ENCODE results near the gene TSPAN14. TPM values are rescaled to one million over a fixed set of nuclear protein-coding genes. Genes with fewer than 3 reads are reported as not detected.

Gene TSPAN14
- total RNA-seq, 1 donor from 2014 or later, result 126 TPM

- H3K4me3 Mint-ChIP-seq (ENCODE audit: low read depth), result no peak overlapping the region
- H3K4me1 Mint-ChIP-seq (ENCODE audit: low read depth), result no peaks in the 10 kb centered on the region
- H3K27me3 Mint-ChIP-seq, result no peaks in the 10 kb centered on the region
- peaks cover 16% of the 10 kb centered on the region for H3K36me3 Mint-ChIP-seq (ENCODE audit: insufficient read depth)
- no peak for TF ChIP-seq CTCF (IDR thresholded peaks at IDR 0.05; ENCODE audit: unreplicated experiment)
- no peak overlapping the region for H3K27ac Mint-ChIP-seq
- H3K9me3 Mint-ChIP-seq (ENCODE audit: low read depth), result no peaks in the 10 kb centered on the region
- DNase-seq (ENCODE audit: low spot score, unreplicated experiment), result no peak
Observed at GRCh38 chr10:80520661-80521470, 66.8 kb downstream of the TSPAN14 start.

GRCh38 chr10:80522756-80523363 is 68.8 kb downstream of the TSPAN14 start:
- no peak for DNase-seq (ENCODE audit: low spot score, unreplicated experiment)
- Mint-ChIP-seq H3K9me3 (ENCODE audit: low read depth) (no peaks in the 10 kb centered on the region), H3K4me1 (ENCODE audit: low read depth) (no peaks in the 10 kb centered on the region), H3K36me3 (ENCODE audit: insufficient read depth) (peaks cover 9% of the 10 kb centered on the region), H3K27ac (no peak overlapping the region), H3K27me3 (no peaks in the 10 kb centered on the region), H3K4me3 (ENCODE audit: low read depth) (no peak overlapping the region)
- TF ChIP-seq CTCF (IDR thresholded peaks at IDR 0.05; ENCODE audit: unreplicated experiment), result no peak

GRCh38 chr10:80523773-80524172 is 69.7 kb downstream of the TSPAN14 start:
- Mint-ChIP-seq H3K36me3 (ENCODE audit: insufficient read depth) (peaks cover 8% of the 10 kb centered on the region), H3K9me3 (ENCODE audit: low read depth) (no peaks in the 10 kb centered on the region), H3K4me3 (ENCODE audit: low read depth) (no peak overlapping the region), H3K27me3 (no peaks in the 10 kb centered on the region), H3K27ac (no peak overlapping the region), H3K4me1 (ENCODE audit: low read depth) (no peaks in the 10 kb centered on the region)
- no peak for TF ChIP-seq CTCF (IDR thresholded peaks at IDR 0.05; ENCODE audit: unreplicated experiment)
- no peak for DNase-seq (ENCODE audit: low spot score, unreplicated experiment)

GRCh38 chr10:80524190-80524909 is 70.2 kb downstream of the TSPAN14 start:
- Mint-ChIP-seq H3K9me3 (ENCODE audit: low read depth) (no peaks in the 10 kb centered on the region), H3K27me3 (no peaks in the 10 kb centered on the region), H3K4me1 (ENCODE audit: low read depth) (no peaks in the 10 kb centered on the region), H3K4me3 (ENCODE audit: low read depth) (no peak overlapping the region), H3K27ac (peak overlapping the region; percentile 21), H3K36me3 (ENCODE audit: insufficient read depth) (peaks cover 6% of the 10 kb centered on the region)
- TF ChIP-seq CTCF (IDR thresholded peaks at IDR 0.05; ENCODE audit: unreplicated experiment), result no peak
- DNase-seq (ENCODE audit: low spot score, unreplicated experiment), result no peak

- H3K9me3 Mint-ChIP-seq (ENCODE audit: low read depth), result no peaks in the 10 kb centered on the region
- no peaks in the 10 kb centered on the region for H3K36me3 Mint-ChIP-seq (ENCODE audit: insufficient read depth)
- no peak overlapping the region for H3K27ac Mint-ChIP-seq
- no peaks in the 10 kb centered on the region for H3K27me3 Mint-ChIP-seq
- no peak overlapping the region for H3K4me3 Mint-ChIP-seq (ENCODE audit: low read depth)
- H3K4me1 Mint-ChIP-seq (ENCODE audit: low read depth), result no peaks in the 10 kb centered on the region
- no peak for TF ChIP-seq CTCF (IDR thresholded peaks at IDR 0.05; ENCODE audit: unreplicated experiment)
- no peak for DNase-seq (ENCODE audit: low spot score, unreplicated experiment)
Observed at GRCh38 chr10:80526218-80526617, 72.1 kb downstream of the TSPAN14 start.
